Adrenal gland (tissue), 5 donors: ENCODE results near the gene BMERB1.

Experiments
- POLR2A ChIP-seq, 2 donors: fragments of 450-650 bp; IDR thresholded peaks; one replicate each; pipeline ENCODE4 v1.6.1; 2017; ENCODE audit warnings: antibody characterized with exemption in 2 of 2, mild to moderate bottlenecking in 2 of 2, moderate library complexity in 1 of 2
- TF ChIP-seq, protein P1 (sequence below), 6 experiments: fragments of 450-650 bp in 4 of 6; fragments of 200-600 bp in 2 of 6; sonication (generic) in 1 of 6; IDR thresholded peaks; 1 replicate in 5 of 6; 2 replicates in 1 of 6; pipeline versions ENCODE4 v1.5.1 to v1.8.0; 2016 to 2021; ENCODE audit warnings: antibody characterized with exemption in 6 of 6, mild to moderate bottlenecking in 2 of 6, moderate library complexity in 1 of 6
- donor health status: DM: no; HTN: no; CAD: no.

DNA sequence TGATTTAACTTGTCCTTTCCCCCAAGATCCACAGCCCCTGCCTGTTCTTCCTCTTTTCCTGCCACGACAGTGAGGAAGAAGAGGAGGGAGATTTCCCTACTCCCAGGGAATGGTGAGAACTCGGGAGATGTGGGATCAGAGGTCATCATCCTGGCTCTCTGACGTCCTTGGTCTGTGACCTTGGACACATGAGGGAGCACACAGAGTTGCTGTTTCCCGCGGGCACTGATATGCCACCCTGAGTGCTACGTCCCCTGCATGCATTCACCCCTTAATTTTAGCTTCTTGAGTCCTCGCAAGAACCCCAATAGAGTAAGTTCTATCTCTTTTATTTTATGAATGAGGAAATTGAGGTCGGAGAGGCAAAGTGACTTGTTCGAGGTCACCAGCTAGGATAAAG is 85.4 kb downstream of the BMERB1 start:
- TF ChIP-seq, protein P1, sequence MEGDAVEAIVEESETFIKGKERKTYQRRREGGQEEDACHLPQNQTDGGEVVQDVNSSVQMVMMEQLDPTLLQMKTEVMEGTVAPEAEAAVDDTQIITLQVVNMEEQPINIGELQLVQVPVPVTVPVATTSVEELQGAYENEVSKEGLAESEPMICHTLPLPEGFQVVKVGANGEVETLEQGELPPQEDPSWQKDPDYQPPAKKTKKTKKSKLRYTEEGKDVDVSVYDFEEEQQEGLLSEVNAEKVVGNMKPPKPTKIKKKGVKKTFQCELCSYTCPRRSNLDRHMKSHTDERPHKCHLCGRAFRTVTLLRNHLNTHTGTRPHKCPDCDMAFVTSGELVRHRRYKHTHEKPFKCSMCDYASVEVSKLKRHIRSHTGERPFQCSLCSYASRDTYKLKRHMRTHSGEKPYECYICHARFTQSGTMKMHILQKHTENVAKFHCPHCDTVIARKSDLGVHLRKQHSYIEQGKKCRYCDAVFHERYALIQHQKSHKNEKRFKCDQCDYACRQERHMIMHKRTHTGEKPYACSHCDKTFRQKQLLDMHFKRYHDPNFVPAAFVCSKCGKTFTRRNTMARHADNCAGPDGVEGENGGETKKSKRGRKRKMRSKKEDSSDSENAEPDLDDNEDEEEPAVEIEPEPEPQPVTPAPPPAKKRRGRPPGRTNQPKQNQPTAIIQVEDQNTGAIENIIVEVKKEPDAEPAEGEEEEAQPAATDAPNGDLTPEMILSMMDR (IDR thresholded peaks at IDR 0.05) = no peak
- no peak for TF ChIP-seq POLR2A (IDR thresholded peaks at IDR 0.05)
